NB4 (cell line): ENCODE results near the gene SRPRB.

Experiments used
- CTCF ChIP-seq: IDR thresholded peaks from one replicate; pipeline ENCODE4 v1.5.1; 2012; ENCODE audit warnings: low read depth, low read length
- MAX ChIP-seq: IDR thresholded peaks from 2 replicates; pipeline ENCODE4 v1.6.1; 2011; ENCODE audit warnings: low read depth, low read length
- MYC ChIP-seq: IDR thresholded peaks from 2 replicates; pipeline ENCODE4 v1.6.1; 2011; ENCODE audit warnings: low read depth, low read length

DNA sequence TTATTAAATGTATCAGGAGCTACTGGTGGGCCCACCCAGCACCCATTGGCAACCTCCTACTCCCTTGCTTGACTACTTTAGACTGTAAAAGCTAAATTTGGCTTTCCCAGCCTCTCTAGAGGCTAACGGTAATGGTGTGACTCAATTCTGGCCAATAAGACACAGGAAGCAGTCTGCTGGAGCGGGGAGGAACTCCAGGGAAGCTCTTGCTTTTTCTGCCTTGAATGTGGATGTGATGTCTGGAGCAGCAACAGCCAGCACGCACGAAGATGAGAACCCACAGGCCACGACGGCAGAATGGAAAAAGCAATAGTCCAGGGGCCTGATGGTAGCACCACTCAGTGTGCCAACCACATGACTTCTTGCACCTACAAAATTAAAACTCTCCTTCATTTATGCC lies 50.2 kb downstream of the SRPRB start:
- TF ChIP-seq CTCF (no peak), MYC (no peak), MAX (no peak; the same call in 1 of the 2 replicates)
